Measurements from ENCODE around the gene SRPK3.

SRPK3 gene

DNA sequence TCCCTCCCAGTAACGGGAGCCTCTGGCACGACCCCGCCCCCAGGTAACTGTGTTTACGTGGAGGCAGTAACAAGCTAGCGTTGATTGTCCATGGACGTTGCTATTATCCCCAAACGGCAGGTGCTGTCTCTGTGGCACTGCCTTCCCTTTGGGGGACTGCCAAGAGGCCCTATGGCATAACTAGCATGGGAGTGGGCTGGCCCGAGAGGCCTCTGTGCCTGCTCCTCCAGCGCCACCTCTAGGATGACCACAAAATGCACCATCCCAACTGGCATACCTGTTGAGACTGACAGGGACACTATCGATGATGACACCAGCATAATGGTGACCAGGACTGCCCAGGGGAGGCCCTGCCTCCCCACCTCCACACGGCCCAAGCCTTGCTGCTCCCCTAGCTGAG, 1.5 kb downstream of the SRPK3 start:
- Mint-ChIP-seq H3K36me3 (ENCODE audit: low read depth) (no peaks in the 10 kb centered on the region), H3K9me3 (no peaks in the 10 kb centered on the region), H3K27ac (no peak overlapping the region), H3K4me1 (ENCODE audit: low read depth) (no peaks in the 10 kb centered on the region), H3K4me3 (no peak overlapping the region), H3K27me3 (ENCODE audit: low read depth) (peaks cover 3% of the 10 kb centered on the region)

DNA sequence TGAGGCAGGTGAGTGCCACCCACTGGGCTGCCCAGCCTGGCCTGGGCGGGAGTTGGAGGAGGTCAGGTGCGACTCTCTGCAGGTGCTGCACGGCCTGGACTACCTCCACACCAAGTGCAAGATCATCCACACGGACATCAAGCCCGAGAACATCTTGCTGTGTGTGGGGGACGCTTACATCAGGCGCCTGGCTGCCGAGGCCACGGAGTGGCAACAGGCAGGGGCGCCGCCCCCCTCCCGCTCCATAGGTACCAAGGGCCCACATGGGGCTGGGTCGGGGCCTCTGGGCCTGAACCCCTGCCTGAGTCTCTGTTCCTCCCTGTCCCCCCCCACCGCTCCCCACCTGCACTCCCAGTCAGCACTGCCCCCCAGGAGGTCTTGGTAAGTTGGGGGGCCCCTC, 2.0 kb downstream of the SRPK3 start:
- no peak overlapping the region for H3K4me3 Mint-ChIP-seq
- no peaks in the 10 kb centered on the region for H3K9me3 Mint-ChIP-seq
- peaks cover 3% of the 10 kb centered on the region for H3K27me3 Mint-ChIP-seq (ENCODE audit: low read depth)
- no peaks in the 10 kb centered on the region for H3K36me3 Mint-ChIP-seq (ENCODE audit: low read depth)
- no peaks in the 10 kb centered on the region for H3K4me1 Mint-ChIP-seq (ENCODE audit: low read depth)
- no peak overlapping the region for H3K27ac Mint-ChIP-seq

DNA sequence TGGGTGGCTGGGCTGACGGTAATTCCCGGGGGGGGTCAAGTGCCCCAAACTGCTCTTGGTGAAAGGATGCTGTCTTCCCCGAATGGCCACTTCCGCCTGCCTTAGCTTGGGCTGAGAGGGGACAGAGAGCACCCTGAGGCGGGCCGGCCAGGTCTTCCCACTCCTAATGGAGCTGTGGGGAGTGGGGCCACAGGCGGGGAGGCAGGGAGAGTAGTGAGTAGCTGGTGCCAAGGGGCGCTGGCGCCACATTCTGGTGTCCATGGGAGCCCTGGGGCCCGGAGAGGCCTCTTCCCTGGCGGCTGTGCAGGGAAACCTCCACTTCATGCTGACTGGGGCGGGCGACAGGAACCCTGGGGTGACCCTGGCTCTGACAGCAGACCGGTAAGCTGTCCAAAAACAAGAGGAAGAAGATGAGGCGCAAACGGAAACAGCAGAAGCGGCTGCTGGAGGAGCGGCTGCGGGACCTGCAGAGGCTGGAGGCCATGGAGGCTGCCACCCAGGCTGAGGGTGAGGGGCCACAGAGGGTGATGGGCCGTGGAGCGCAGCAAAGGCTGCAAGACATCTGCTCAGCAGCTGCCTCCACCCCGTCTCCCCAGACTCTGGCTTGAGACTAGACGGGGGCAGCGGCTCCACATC, 2.7 kb downstream of the SRPK3 start:
- no peak overlapping the region for H3K4me3 Mint-ChIP-seq
- H3K27ac Mint-ChIP-seq, result no peak overlapping the region
- H3K9me3 Mint-ChIP-seq, result no peaks in the 10 kb centered on the region

DNA sequence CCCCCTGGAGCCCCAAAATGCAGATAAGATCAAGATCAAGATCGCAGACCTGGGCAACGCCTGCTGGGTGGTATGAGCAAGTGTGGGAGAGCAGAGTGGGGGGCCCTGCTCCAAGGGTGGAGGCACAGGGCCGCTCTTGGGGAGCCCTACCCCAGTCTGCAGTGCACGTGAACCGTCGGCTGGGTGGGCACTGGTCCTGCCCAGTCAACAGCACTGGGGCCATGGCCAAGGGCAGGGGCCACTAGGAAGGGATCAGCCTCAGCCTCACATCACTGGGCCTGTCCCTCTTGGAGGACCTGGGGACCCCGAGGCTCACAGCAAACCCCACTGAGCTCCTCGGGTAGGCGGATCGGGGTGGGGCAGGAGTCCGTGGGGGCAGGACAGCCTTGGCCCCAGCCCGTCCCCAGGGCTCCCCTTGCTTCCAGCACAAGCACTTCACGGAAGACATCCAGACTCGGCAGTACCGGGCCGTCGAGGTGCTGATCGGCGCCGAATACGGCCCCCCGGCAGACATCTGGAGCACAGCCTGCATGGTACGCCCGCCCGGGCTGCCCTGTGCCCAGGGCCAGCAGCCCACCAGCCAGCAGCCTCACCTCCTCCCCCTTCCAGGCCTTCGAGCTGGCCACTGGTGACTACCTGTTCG, 3.6 kb downstream of the SRPK3 start:
- no peaks in the 10 kb centered on the region for H3K4me1 Mint-ChIP-seq (ENCODE audit: low read depth)
- no peaks in the 10 kb centered on the region for H3K9me3 Mint-ChIP-seq
- H3K27me3 Mint-ChIP-seq (ENCODE audit: low read depth), result peaks cover 3% of the 10 kb centered on the region
- no peaks in the 10 kb centered on the region for H3K36me3 Mint-ChIP-seq (ENCODE audit: low read depth)
- H3K27ac Mint-ChIP-seq, result no peak overlapping the region
- no peak overlapping the region for H3K4me3 Mint-ChIP-seq

More for the DNA sequence above, 2.7 kb downstream of the SRPK3 start:
- Mint-ChIP-seq H3K4me1 (ENCODE audit: low read depth) (no peaks in the 10 kb centered on the region), H3K27me3 (ENCODE audit: low read depth) (peaks cover 3% of the 10 kb centered on the region), H3K36me3 (ENCODE audit: low read depth) (no peaks in the 10 kb centered on the region)

GRCh38 chrX:153786669-153787068, 5.8 kb downstream of the SRPK3 start:
- no peaks in the 10 kb centered on the region for H3K4me1 Mint-ChIP-seq (ENCODE audit: low read depth)
- peaks cover 1% of the 10 kb centered on the region for H3K36me3 Mint-ChIP-seq (ENCODE audit: low read depth)
- H3K27ac Mint-ChIP-seq, result no peak overlapping the region
- H3K27me3 Mint-ChIP-seq (ENCODE audit: low read depth), result no peaks in the 10 kb centered on the region
- H3K9me3 Mint-ChIP-seq, result no peaks in the 10 kb centered on the region
- no peak overlapping the region for H3K4me3 Mint-ChIP-seq

GRCh38 chrX:153789654-153790053, 8.8 kb downstream of the SRPK3 start:
- H3K27ac Mint-ChIP-seq, result no peak overlapping the region
- H3K36me3 Mint-ChIP-seq (ENCODE audit: low read depth), result peaks cover 6% of the 10 kb centered on the region
- no peaks in the 10 kb centered on the region for H3K27me3 Mint-ChIP-seq (ENCODE audit: low read depth)
- H3K9me3 Mint-ChIP-seq, result no peaks in the 10 kb centered on the region
- peaks cover 7% of the 10 kb centered on the region for H3K4me1 Mint-ChIP-seq (ENCODE audit: low read depth)
- H3K4me3 Mint-ChIP-seq, result no peak overlapping the region

- Mint-ChIP-seq H3K4me1 (ENCODE audit: low read depth) (peaks cover 11% of the 10 kb centered on the region), H3K27ac (no peak overlapping the region), H3K4me3 (no peak overlapping the region), H3K9me3 (no peaks in the 10 kb centered on the region), H3K36me3 (ENCODE audit: low read depth) (peaks cover 8% of the 10 kb centered on the region), H3K27me3 (ENCODE audit: low read depth) (no peaks in the 10 kb centered on the region)
These were observed 10.4 kb downstream of the SRPK3 start for GRCh38 chrX:153791104-153791852.

DNA sequence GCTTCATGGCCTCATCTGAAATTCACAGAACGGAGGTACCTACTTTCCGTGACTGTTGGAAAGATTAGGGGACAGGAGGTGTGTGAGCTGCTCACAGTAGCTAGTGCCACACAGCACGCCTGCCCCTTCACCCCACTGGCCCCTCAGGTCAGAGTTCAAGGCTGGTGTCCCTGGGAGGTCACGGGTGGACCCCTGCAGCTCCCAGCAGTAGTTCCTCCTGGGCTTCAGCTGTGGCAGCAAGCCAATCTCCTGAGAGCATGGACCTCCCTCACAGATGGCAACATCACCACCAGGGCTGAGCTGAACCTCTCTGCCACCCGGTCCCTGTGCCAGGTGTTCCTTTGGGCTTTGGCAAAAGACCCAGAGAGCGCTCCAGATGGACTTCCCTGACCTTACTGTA, 11.5 kb downstream of the SRPK3 start:
- H3K36me3 Mint-ChIP-seq (ENCODE audit: low read depth), result peaks cover 8% of the 10 kb centered on the region
- H3K27me3 Mint-ChIP-seq (ENCODE audit: low read depth), result no peaks in the 10 kb centered on the region
- H3K27ac Mint-ChIP-seq, result no peak overlapping the region
- no peak overlapping the region for H3K4me3 Mint-ChIP-seq
- H3K9me3 Mint-ChIP-seq, result no peaks in the 10 kb centered on the region
- H3K4me1 Mint-ChIP-seq (ENCODE audit: low read depth), result peaks cover 12% of the 10 kb centered on the region

- peak overlapping the region; percentile 98 for H3K4me3 Mint-ChIP-seq
- no peaks in the 10 kb centered on the region for H3K27me3 Mint-ChIP-seq (ENCODE audit: low read depth)
- peaks cover 10% of the 10 kb centered on the region for H3K36me3 Mint-ChIP-seq (ENCODE audit: low read depth)
- H3K4me1 Mint-ChIP-seq (ENCODE audit: low read depth), result peaks cover 12% of the 10 kb centered on the region
- H3K9me3 Mint-ChIP-seq, result no peaks in the 10 kb centered on the region
- H3K27ac Mint-ChIP-seq, result peak overlapping the region; percentile 90
These were observed 12.4 kb downstream of the SRPK3 start for GRCh38 chrX:153793291-153793690.

DNA sequence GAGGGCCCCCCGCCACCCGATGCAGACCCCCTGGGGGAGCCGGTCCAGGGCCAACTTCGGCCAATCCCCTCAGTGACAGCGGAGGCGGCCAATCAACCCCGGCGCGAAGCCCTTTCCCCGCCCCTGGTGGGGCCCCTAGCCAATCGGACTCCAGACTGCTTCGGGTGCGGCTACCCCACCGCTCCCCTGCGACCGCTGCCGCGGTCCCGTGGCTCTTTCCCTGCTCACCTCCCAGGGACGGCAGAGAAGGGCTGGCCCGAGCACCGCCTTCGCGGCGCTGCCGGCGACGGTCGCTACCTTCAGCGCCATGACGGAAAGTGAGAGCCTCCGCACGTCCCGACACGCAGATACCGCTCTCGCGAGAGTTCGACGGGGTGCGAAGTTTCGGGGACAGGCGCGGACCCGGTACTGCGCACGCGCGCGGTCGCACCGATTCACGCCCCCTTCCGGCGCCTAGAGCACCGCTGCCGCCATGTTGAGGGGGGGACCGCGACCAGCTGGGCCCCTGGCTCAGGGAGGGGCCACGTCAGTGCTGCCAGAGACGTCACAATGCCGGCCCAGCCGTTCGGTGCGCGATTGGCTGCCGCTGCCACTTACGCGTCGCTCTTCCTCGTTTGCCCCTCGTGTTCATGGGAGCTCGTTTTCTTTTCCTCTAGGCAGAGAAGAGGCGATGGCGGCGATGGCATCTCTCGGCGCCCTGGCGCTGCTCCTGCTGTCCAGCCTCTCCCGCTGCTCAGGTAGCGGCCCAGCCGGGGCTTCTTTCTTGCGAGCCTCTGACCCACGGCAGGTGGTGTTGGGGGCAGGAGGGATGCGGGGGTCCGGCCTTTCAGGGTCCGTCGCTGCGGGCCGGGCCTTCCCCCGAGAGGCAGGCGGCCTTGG, 13.4 kb downstream of the SRPK3 start, which contains the start of the genes IDH3G and SSR4:
Gene IDH3G (minus strand): TSS at position 358 of the 879 bp plus-strand sequence. CDS start 49 bp downstream, at position 309.
Gene SSR4 (plus strand): TSS at position 651 of the 879 bp plus-strand sequence. CDS start 20 bp downstream, at position 671.
- H3K27ac Mint-ChIP-seq, result peak within 1 kb of the TSS; percentile 90
- peaks cover 12% of the 10 kb centered on the region for H3K4me1 Mint-ChIP-seq (ENCODE audit: low read depth)
- H3K4me3 Mint-ChIP-seq, result peak within 1 kb of the TSS; percentile 98
- H3K27me3 Mint-ChIP-seq (ENCODE audit: low read depth), result no peaks in the 10 kb centered on the region
- no peaks in the 10 kb centered on the region for H3K9me3 Mint-ChIP-seq
- peaks cover 10% of the 10 kb centered on the region for H3K36me3 Mint-ChIP-seq (ENCODE audit: low read depth)

GRCh38 chrX:153794897-153795816, 14.3 kb downstream of the SRPK3 start:
- H3K4me3 Mint-ChIP-seq, result peak overlapping the region; percentile 98
- H3K27ac Mint-ChIP-seq, result peak overlapping the region; percentile 72
- peaks cover 10% of the 10 kb centered on the region for H3K36me3 Mint-ChIP-seq (ENCODE audit: low read depth)
- no peaks in the 10 kb centered on the region for H3K9me3 Mint-ChIP-seq
- peaks cover 12% of the 10 kb centered on the region for H3K4me1 Mint-ChIP-seq (ENCODE audit: low read depth)
- no peaks in the 10 kb centered on the region for H3K27me3 Mint-ChIP-seq (ENCODE audit: low read depth)

GRCh38 chrX:153797415-153798015, 16.7 kb downstream of the SRPK3 start:
- Mint-ChIP-seq H3K9me3 (no peaks in the 10 kb centered on the region), H3K36me3 (ENCODE audit: low read depth) (peaks cover 9% of the 10 kb centered on the region), H3K27me3 (ENCODE audit: low read depth) (no peaks in the 10 kb centered on the region), H3K27ac (no peak overlapping the region), H3K4me1 (ENCODE audit: low read depth) (peaks cover 12% of the 10 kb centered on the region), H3K4me3 (no peak overlapping the region)

- Mint-ChIP-seq H3K27ac (no peak overlapping the region), H3K27me3 (ENCODE audit: low read depth) (no peaks in the 10 kb centered on the region), H3K36me3 (ENCODE audit: low read depth) (peaks cover 4% of the 10 kb centered on the region), H3K4me1 (ENCODE audit: low read depth) (peaks cover 5% of the 10 kb centered on the region), H3K9me3 (no peaks in the 10 kb centered on the region), H3K4me3 (no peak overlapping the region)
These were observed 18.5 kb downstream of the SRPK3 start for GRCh38 chrX:153799326-153799725.
